C4-2B (cell line): ENCODE results near the gene CDKN1C.

Source experiments
- H3K27ac ChIP-seq: fragments of 450-650 bp; 2 replicates; pipeline ENCODE4 v1.5.1; 2017
- CTCF ChIP-seq: fragments of 450-650 bp; conservative IDR thresholded peaks from 2 replicates; pipeline ENCODE4 v1.5.1; 2017; ENCODE audit warnings: mild to moderate bottlenecking
- ZFX ChIP-seq: fragments of 450-650 bp; IDR thresholded peaks from 2 replicates; pipeline ENCODE4 v1.6.1; 2017

The CDKN1C gene

GRCh38 chr11:2853401-2853800, 32.2 kb downstream of the CDKN1C start:
- no peak overlapping the region for H3K27ac ChIP-seq
- TF ChIP-seq ZFX, result no peak
- TF ChIP-seq CTCF, result no peak

GRCh38 chr11:2849994-2850770, 35.4 kb downstream of the CDKN1C start:
- H3K27ac ChIP-seq, result no peak overlapping the region
- TF ChIP-seq CTCF, result no peak
- no peak for TF ChIP-seq ZFX

GRCh38 chr11:2848497-2848896, 37.1 kb downstream of the CDKN1C start:
- no peak for TF ChIP-seq CTCF
- no peak for TF ChIP-seq ZFX

GRCh38 chr11:2847561-2847960, 38.0 kb downstream of the CDKN1C start:
- no peak overlapping the region for H3K27ac ChIP-seq

More at GRCh38 chr11:2848497-2848896, 37.1 kb downstream of the CDKN1C start:
- H3K27ac ChIP-seq, result no peak overlapping the region

GRCh38 chr11:2846470-2846869, 39.1 kb downstream of the CDKN1C start:
- TF ChIP-seq ZFX, result no peak
- no peak for TF ChIP-seq CTCF
- H3K27ac ChIP-seq, result no peak overlapping the region

More at GRCh38 chr11:2847561-2847960, 38.0 kb downstream of the CDKN1C start:
- no peak for TF ChIP-seq ZFX
- TF ChIP-seq CTCF, result no peak

- H3K27ac ChIP-seq, result no peak overlapping the region
- TF ChIP-seq CTCF (no peak), ZFX (no peak)
Measured at GRCh38 chr11:2846056-2846455, 39.5 kb downstream of the CDKN1C start.

GRCh38 chr11:2844996-2845395, 40.6 kb downstream of the CDKN1C start:
- no peak overlapping the region for H3K27ac ChIP-seq

More at GRCh38 chr11:2844996-2845395, 40.6 kb downstream of the CDKN1C start:
- TF ChIP-seq CTCF (no peak), ZFX (no peak)
